ENCODE data around the gene FNTB. TPM values are rescaled to one million over a fixed set of nuclear protein-coding genes. Genes with fewer than 3 reads are reported as not detected.
A peak's percentile ranks its signal among the peaks of the same experiment; 100 is the strongest.

FNTB gene
- total and polyA plus RNA-seq, 2 donors: 6.6 to 9.5 TPM

GRCh38 chr14:64958743-64959142, 28.0 kb upstream of the FNTB start:
- Histone ChIP-seq H3K36me3 (ENCODE audit: control insufficient read depth in 2 of 2, insufficient read depth in 2 of 2, low read length in 1 of 2) (peaks cover 6 to 12% of the 10 kb centered on the region in 2 donors), H3K4me1 (ENCODE audit: control insufficient read depth in 2 of 2, insufficient read depth in 2 of 2, low read length in 2 of 2) (peaks cover 2 to 7% of the 10 kb centered on the region in 2 donors), H3K9me3 (ENCODE audit: control insufficient read depth in 2 of 2, insufficient read depth in 1 of 2, low read length in 1 of 2) (no peaks in the 10 kb centered on the region), H3K27me3 (ENCODE audit: control insufficient read depth in 2 of 2, insufficient read depth in 1 of 2, low read length in 1 of 2) (no peaks in the 10 kb centered on the region), H3K4me3 (ENCODE audit: low read length in 2 of 2) (no peak overlapping the region), H3K27ac (ENCODE audit: low read depth in 1 of 2, low read length in 1 of 2) (no peak overlapping the region)
- DNase-seq (ENCODE audit: low read depth in 6 of 9, low spot score in 9 of 9): no peak
- WGBS: 96% methylated on average over 5 of the region's 5 CpGs

- Histone ChIP-seq H3K36me3 (ENCODE audit: control insufficient read depth in 2 of 2, insufficient read depth in 2 of 2, low read length in 1 of 2) (peaks cover 6 to 8% of the 10 kb centered on the region in 2 donors), H3K9me3 (ENCODE audit: control insufficient read depth in 2 of 2, insufficient read depth in 1 of 2, low read length in 1 of 2) (no peaks in the 10 kb centered on the region), H3K4me1 (ENCODE audit: control insufficient read depth in 2 of 2, insufficient read depth in 2 of 2, low read length in 2 of 2) (peaks cover 2 to 7% of the 10 kb centered on the region in 2 donors), H3K27me3 (ENCODE audit: control insufficient read depth in 2 of 2, insufficient read depth in 1 of 2, low read length in 1 of 2) (no peaks in the 10 kb centered on the region), H3K27ac (ENCODE audit: low read depth in 1 of 2, low read length in 1 of 2) (no peak overlapping the region), H3K4me3 (ENCODE audit: low read length in 2 of 2) (no peak overlapping the region)
- DNase-seq (ENCODE audit: low read depth in 6 of 9, low spot score in 9 of 9): no peak
- WGBS: 66% methylated on average over 5 of the region's 5 CpGs
Measured at GRCh38 chr14:64960762-64961276, 25.9 kb upstream of the FNTB start.

- Histone ChIP-seq H3K9me3 (ENCODE audit: control insufficient read depth in 2 of 2, insufficient read depth in 1 of 2, low read length in 1 of 2) (no peaks in the 10 kb centered on the region), H3K4me1 (ENCODE audit: control insufficient read depth in 2 of 2, insufficient read depth in 2 of 2, low read length in 2 of 2) (peaks cover 2 to 8% of the 10 kb centered on the region in 2 donors), H3K36me3 (ENCODE audit: control insufficient read depth in 2 of 2, insufficient read depth in 2 of 2, low read length in 1 of 2) (peaks cover 3% of the 10 kb centered on the region in 2 donors), H3K4me3 (ENCODE audit: low read length in 2 of 2) (no peak overlapping the region), H3K27ac (ENCODE audit: low read depth in 1 of 2, low read length in 1 of 2) (no peak overlapping the region), H3K27me3 (ENCODE audit: control insufficient read depth in 2 of 2, insufficient read depth in 1 of 2, low read length in 1 of 2) (no peaks in the 10 kb centered on the region)
- 62% methylated on average over 1 of the region's 1 CpG for WGBS
- DNase-seq (ENCODE audit: low read depth in 6 of 9, low spot score in 9 of 9): no peak
Measured at GRCh38 chr14:64963611-64964010, 23.1 kb upstream of the FNTB start.

- no peak for DNase-seq (ENCODE audit: low read depth in 6 of 9, low spot score in 9 of 9)
- Histone ChIP-seq H3K36me3 (ENCODE audit: control insufficient read depth in 2 of 2, insufficient read depth in 2 of 2, low read length in 1 of 2) (peaks cover 0 to 3% of the 10 kb centered on the region in 2 donors), H3K4me3 (ENCODE audit: low read length in 2 of 2) (no peak overlapping the region), H3K4me1 (ENCODE audit: control insufficient read depth in 2 of 2, insufficient read depth in 2 of 2, low read length in 2 of 2) (peaks cover 0 to 16% of the 10 kb centered on the region in 2 donors), H3K27me3 (ENCODE audit: control insufficient read depth in 2 of 2, insufficient read depth in 1 of 2, low read length in 1 of 2) (no peaks in the 10 kb centered on the region), H3K9me3 (ENCODE audit: control insufficient read depth in 2 of 2, insufficient read depth in 1 of 2, low read length in 1 of 2) (no peaks in the 10 kb centered on the region), H3K27ac (ENCODE audit: low read depth in 1 of 2, low read length in 1 of 2) (no peak overlapping the region)
- WGBS: 95% methylated on average over 15 of the region's 15 CpGs
Measured at GRCh38 chr14:64965356-64966000, 21.2 kb upstream of the FNTB start.

- Histone ChIP-seq H3K36me3 (ENCODE audit: control insufficient read depth in 2 of 2, insufficient read depth in 2 of 2, low read length in 1 of 2) (no peaks in the 10 kb centered on the region), H3K27me3 (ENCODE audit: control insufficient read depth in 2 of 2, insufficient read depth in 1 of 2, low read length in 1 of 2) (peaks cover 0 to 11% of the 10 kb centered on the region in 2 donors), H3K4me1 (ENCODE audit: control insufficient read depth in 2 of 2, insufficient read depth in 2 of 2, low read length in 2 of 2) (peaks cover 2 to 22% of the 10 kb centered on the region in 2 donors), H3K27ac (ENCODE audit: low read depth in 1 of 2, low read length in 1 of 2) (no peak overlapping the region), H3K4me3 (ENCODE audit: low read length in 2 of 2) (no peak overlapping the region), H3K9me3 (ENCODE audit: control insufficient read depth in 2 of 2, insufficient read depth in 1 of 2, low read length in 1 of 2) (no peaks in the 10 kb centered on the region)
- no peak for DNase-seq (ENCODE audit: low read depth in 6 of 9, low spot score in 9 of 9)
- 100% methylated on average over 2 of the region's 2 CpGs for WGBS
Measured at GRCh38 chr14:64966976-64967375, 19.7 kb upstream of the FNTB start.

GRCh38 chr14:64968167-64968566, 18.5 kb upstream of the FNTB start:
- no peak for DNase-seq (ENCODE audit: low read depth in 6 of 9, low spot score in 9 of 9)
- peaks cover 2 to 26% of the 10 kb centered on the region in 2 donors for H3K4me1 ChIP-seq (ENCODE audit: control insufficient read depth in 2 of 2, insufficient read depth in 2 of 2, low read length in 2 of 2)
- no peaks in the 10 kb centered on the region for H3K36me3 ChIP-seq (ENCODE audit: control insufficient read depth in 2 of 2, insufficient read depth in 2 of 2, low read length in 1 of 2)
- H3K27ac ChIP-seq (ENCODE audit: low read depth in 1 of 2, low read length in 1 of 2): no peak overlapping the region
- peaks cover 0 to 20% of the 10 kb centered on the region in 2 donors for H3K27me3 ChIP-seq (ENCODE audit: control insufficient read depth in 2 of 2, insufficient read depth in 1 of 2, low read length in 1 of 2)
- H3K4me3 ChIP-seq (ENCODE audit: low read length in 2 of 2): no peak overlapping the region
- H3K9me3 ChIP-seq (ENCODE audit: control insufficient read depth in 2 of 2, insufficient read depth in 1 of 2, low read length in 1 of 2): no peaks in the 10 kb centered on the region
- WGBS: 98% methylated on average over 7 of the region's 7 CpGs

GRCh38 chr14:64968651-64969050, 18.0 kb upstream of the FNTB start:
- Histone ChIP-seq H3K27ac (ENCODE audit: low read depth in 1 of 2, low read length in 1 of 2) (no peak overlapping the region), H3K4me3 (ENCODE audit: low read length in 2 of 2) (no peak overlapping the region), H3K36me3 (ENCODE audit: control insufficient read depth in 2 of 2, insufficient read depth in 2 of 2, low read length in 1 of 2) (no peaks in the 10 kb centered on the region), H3K9me3 (ENCODE audit: control insufficient read depth in 2 of 2, insufficient read depth in 1 of 2, low read length in 1 of 2) (no peaks in the 10 kb centered on the region), H3K4me1 (ENCODE audit: control insufficient read depth in 2 of 2, insufficient read depth in 2 of 2, low read length in 2 of 2) (peaks cover 2 to 26% of the 10 kb centered on the region in 2 donors), H3K27me3 (ENCODE audit: control insufficient read depth in 2 of 2, insufficient read depth in 1 of 2, low read length in 1 of 2) (peaks cover 0 to 20% of the 10 kb centered on the region in 2 donors)
- DNase-seq (ENCODE audit: low read depth in 6 of 9, low spot score in 9 of 9): no peak
- 61% methylated on average over 6 of the region's 6 CpGs for WGBS

GRCh38 chr14:64970041-64970440, 16.7 kb upstream of the FNTB start:
- DNase-seq (ENCODE audit: low read depth in 6 of 9, low spot score in 9 of 9): no peak
- no peaks in the 10 kb centered on the region for H3K36me3 ChIP-seq (ENCODE audit: control insufficient read depth in 2 of 2, insufficient read depth in 2 of 2, low read length in 1 of 2)
- no peak overlapping the region for H3K4me3 ChIP-seq (ENCODE audit: low read length in 2 of 2)
- 31% methylated on average over 3 of the region's 3 CpGs for WGBS
- H3K4me1 ChIP-seq (ENCODE audit: control insufficient read depth in 2 of 2, insufficient read depth in 2 of 2, low read length in 2 of 2): peaks cover 2 to 26% of the 10 kb centered on the region in 2 donors
- H3K27me3 ChIP-seq (ENCODE audit: control insufficient read depth in 2 of 2, insufficient read depth in 1 of 2, low read length in 1 of 2): peaks cover 0 to 20% of the 10 kb centered on the region in 2 donors
- no peak overlapping the region for H3K27ac ChIP-seq (ENCODE audit: low read depth in 1 of 2, low read length in 1 of 2)
- H3K9me3 ChIP-seq (ENCODE audit: control insufficient read depth in 2 of 2, insufficient read depth in 1 of 2, low read length in 1 of 2): no peaks in the 10 kb centered on the region

GRCh38 chr14:64970776-64971477, 15.8 kb upstream of the FNTB start:
- peak overlapping the region; percentile 46 to 78 for H3K4me3 ChIP-seq (ENCODE audit: low read length in 2 of 2)
- peaks cover 2 to 26% of the 10 kb centered on the region in 2 donors for H3K4me1 ChIP-seq (ENCODE audit: control insufficient read depth in 2 of 2, insufficient read depth in 2 of 2, low read length in 2 of 2)
- no peaks in the 10 kb centered on the region for H3K36me3 ChIP-seq (ENCODE audit: control insufficient read depth in 2 of 2, insufficient read depth in 2 of 2, low read length in 1 of 2)
- WGBS: 74% methylated on average over 8 of the region's 8 CpGs
- H3K9me3 ChIP-seq (ENCODE audit: control insufficient read depth in 2 of 2, insufficient read depth in 1 of 2, low read length in 1 of 2): no peaks in the 10 kb centered on the region
- no peak overlapping the region for H3K27ac ChIP-seq (ENCODE audit: low read depth in 1 of 2, low read length in 1 of 2)
- peaks cover 0 to 20% of the 10 kb centered on the region in 2 donors for H3K27me3 ChIP-seq (ENCODE audit: control insufficient read depth in 2 of 2, insufficient read depth in 1 of 2, low read length in 1 of 2)
- DNase-seq (ENCODE audit: low read depth in 6 of 9, low spot score in 9 of 9): no peak

Data from thymus (tissue), 11 donors.